CD4-positive, alpha-beta T cell treated with Interleukin-15 for 1 hour (primary cell): ENCODE data around the gene BRPF1.

ENCODE experiments used
- DNase-seq: peaks from one replicate; pipeline ENCODE4 v3.0.0-alpha.2; 2020

BRPF1 gene

DNA sequence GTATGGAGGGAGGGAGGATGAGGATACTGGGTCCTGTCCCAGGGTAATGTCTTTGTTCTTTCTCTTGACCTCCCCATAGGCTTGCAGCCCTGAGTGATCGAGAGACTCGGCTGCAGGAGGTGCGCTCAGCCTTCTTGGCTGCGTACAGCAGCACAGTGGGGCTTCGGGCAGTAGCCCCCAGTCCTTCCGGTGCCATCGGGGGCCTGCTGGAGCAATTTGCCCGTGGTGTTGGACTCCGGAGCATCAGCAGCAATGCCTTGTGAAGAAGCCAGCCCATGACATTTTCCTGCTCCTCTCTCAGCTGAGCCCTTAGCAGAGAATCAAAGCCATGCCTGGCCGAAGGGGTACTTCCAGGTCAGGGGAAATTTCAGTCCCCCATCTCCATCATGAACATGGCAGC is 29.8 kb upstream of the BRPF1 start:
- DNase-seq: no peak

DNA sequence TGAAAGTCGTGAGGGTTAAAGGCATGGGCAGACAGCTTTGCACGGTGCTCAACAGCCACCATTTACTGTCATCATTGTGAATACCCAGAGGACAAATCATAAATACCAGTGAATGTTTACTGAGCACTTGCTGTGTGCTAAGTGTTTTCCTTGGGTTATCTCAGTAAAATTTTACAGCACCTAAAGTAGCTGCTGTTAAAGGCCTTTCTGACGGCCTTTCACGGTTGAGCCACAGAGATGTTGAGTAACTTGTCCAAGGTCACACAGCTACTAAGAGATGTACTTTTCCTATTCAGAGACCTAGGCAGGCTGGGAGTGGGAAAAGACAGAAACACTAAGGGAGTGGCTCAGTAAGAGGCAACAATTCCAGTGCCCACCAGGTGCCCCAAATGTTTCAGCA is 28.3 kb upstream of the BRPF1 start:
- no peak for DNase-seq

- no peak for DNase-seq
Observed at GRCh38 chr3:9703736-9704346, 27.7 kb upstream of the BRPF1 start, which contains the start of gene CPNE9. CPNE9 (plus strand) TSS chr3:9703833; CDS start chr3:9703997, 164 bp downstream.

DNA sequence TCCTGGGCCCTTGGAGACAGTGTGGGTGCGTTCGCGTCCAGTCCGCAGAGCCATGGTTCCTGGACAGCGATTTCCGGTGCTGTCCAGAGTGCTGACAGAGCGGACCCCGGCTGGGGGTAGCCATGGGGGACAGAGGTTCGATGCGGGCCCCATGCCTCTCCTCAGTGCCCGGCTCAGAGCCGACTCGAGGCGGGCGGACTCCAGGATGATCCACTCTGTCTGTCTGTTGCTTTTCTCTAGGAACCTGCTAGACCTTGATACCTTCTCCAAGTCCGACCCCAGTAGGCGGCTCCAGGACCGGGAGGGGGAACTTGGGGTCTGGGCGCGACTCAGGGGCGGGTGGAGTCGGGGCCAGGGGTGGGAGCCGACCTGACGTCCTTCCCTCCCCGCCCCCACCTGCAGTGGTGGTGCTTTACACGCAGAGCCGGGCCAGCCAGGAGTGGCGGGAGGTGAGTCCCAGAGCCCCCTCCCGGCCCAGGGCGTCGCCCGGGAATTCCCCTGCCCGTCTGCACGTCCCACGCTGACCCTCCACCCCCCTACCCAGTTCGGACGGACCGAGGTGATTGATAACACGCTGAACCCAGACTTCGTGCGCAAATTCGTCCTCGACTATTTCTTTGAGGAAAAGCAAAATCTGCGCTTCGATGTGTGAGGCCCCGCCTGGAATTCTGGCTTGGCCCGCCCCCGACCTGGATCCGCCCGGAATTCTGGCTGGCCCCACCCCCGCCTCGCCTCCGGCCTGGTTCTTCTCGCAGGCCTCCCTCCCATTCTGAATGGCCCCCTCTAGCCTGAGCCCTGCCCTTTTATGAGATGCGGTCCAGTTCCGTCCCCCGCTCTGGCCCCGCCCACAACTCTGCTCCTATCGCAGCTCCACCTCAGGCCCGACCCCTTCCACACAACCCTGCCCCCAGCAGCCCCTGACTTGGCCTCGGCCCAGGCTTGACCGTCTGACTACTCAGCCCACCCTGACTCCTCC is 26.9 kb upstream of the BRPF1 start:
- no peak for DNase-seq

GRCh38 chr3:9710174-9710739 is 21.3 kb upstream of the BRPF1 start:
- DNase-seq: no peak

DNA sequence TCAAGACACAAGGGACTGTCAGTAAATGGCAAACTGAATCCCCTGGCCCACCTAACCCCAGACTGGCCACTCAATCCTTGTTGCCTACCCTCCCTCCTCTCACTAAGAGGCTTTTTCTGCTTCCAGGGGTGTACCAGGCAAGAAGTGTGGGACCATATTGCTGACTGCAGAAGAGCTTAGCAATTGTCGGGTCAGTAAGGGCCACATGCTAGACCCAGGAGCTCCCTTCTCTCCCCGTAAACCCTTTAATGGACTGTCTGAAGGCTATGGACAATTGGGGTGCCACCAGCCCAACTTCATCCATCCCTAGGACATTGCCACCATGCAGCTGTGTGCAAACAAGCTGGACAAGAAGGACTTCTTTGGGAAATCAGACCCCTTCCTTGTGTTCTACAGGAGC is 19.1 kb upstream of the BRPF1 start:
- DNase-seq: no peak

GRCh38 chr3:9713142-9713541 is 18.4 kb upstream of the BRPF1 start:
- DNase-seq: no peak

GRCh38 chr3:9715136-9715535 is 16.4 kb upstream of the BRPF1 start:
- DNase-seq: no peak

DNA sequence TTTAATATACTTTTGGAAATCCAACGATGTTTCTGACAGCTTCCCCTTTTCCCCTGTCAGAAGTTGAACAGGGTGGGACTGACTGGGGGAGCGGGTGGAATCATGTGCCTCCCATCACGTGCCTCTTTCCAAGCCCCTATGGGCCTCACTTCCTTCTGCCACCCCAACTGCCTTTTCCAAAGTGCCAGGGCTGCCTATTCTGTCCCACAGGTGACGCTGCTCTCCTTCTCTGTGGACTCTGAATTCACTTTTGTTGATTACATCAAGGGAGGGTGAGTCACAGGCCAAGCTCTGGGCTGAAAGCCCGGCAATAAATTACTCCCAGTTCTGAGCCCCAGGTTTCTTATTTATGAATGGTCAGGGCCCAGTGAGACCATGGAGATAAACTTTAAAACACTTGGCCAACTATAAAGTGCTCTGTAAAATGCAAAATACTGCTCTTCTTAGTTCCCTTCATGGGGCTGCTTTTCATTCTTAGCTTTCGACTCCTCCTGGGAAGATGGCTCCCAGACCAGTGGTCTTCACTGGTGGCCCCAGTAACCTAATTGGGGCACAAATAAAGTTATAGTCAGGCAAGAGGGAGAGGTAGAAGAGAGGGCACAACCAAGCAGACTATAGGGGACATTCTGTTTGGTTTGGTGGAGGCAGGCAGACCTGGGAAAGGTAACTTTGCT is 15.6 kb upstream of the BRPF1 start:
- DNase-seq: peak; percentile 69

DNA sequence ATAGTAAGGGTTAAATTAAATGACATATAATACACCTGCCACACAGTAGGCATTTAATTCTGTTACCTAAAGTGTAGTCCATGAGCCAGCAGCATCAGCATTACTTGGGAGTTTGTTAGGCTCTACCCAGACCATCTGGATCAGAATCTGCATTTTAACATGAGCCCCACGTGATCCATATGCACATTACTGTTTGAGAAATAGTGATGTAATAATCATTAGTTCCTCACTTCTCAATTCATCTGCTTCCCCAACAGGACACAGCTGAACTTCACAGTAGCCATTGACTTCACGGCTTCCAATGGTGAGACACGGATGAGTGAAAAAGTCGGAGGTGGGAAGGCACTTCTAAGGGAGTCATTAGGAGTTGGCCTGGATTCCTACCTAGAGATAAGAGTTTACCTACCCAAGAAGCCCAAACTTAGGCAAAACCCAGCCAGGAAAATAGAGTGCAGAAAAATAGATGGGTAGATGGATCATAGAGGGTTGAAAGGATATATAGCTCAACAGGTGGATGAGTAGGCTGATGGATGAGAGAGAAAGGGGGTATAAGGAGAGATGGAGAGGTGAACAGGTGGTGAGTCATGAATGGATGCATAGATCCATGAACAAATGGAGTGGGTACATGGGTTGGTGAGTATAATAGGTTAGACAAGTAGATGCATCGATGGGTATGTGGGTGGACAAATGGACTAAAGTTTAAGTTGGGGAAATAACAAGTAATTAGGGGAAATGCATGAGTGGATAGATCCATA is 14.6 kb upstream of the BRPF1 start:
- no peak for DNase-seq

DNA sequence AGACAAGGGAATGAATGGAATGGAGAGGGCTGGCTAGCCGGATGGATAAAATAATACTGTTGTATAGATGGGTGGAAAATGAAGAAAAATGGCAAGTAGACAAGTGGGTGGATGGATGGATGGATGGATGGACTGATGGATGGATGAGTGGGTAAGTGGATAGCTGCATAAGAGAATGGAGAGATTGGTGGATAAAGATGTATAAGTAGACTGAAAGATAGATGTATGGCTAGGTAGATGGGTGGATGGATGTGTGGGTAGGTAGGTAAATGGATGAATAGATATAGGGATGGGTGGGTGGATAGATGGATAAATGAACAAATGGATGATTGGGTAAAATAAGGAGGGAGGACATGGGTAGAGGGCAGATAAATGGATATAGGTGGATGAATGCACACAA is 14.0 kb upstream of the BRPF1 start:
- no peak for DNase-seq

DNA sequence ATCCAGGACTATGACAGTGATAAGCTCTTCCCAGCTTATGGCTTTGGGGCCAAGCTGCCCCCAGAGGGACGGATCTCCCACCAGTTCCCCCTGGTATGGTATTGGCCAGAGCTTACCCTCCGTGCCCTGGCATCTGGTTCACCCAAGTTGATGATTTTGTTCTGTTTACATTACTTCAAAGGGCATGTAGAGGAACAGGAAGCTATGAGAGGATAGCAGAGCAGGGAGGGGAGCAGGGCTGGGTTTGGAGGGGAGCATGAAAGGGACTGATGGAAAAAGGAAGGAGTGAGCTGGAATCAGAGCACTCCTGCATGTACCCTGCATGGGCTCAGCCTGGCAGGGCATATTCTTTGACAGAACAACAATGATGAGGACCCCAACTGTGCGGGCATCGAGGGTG is 13.4 kb upstream of the BRPF1 start:
- no peak for DNase-seq

- no peak for DNase-seq
Observed at GRCh38 chr3:9721015-9721699, 10.4 kb upstream of the BRPF1 start.

DNA sequence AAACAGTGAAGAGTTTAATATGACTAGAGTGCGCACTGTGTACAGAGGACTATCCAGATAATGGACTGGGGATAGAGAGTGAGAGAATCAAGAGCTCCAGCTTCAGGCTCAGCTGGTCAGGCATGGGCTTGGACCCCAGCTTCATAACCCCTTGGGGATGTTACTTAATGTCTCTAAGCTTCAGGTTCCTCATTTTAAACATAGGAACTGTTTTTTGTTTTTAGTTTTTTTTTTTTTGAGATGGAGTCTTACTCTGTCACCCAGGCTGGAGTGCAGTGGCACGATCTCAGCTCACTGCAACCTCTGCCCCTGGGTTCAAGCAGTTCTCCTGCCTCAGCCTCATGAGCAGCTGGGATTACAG is 9.9 kb upstream of the BRPF1 start:
- DNase-seq: no peak

DNA sequence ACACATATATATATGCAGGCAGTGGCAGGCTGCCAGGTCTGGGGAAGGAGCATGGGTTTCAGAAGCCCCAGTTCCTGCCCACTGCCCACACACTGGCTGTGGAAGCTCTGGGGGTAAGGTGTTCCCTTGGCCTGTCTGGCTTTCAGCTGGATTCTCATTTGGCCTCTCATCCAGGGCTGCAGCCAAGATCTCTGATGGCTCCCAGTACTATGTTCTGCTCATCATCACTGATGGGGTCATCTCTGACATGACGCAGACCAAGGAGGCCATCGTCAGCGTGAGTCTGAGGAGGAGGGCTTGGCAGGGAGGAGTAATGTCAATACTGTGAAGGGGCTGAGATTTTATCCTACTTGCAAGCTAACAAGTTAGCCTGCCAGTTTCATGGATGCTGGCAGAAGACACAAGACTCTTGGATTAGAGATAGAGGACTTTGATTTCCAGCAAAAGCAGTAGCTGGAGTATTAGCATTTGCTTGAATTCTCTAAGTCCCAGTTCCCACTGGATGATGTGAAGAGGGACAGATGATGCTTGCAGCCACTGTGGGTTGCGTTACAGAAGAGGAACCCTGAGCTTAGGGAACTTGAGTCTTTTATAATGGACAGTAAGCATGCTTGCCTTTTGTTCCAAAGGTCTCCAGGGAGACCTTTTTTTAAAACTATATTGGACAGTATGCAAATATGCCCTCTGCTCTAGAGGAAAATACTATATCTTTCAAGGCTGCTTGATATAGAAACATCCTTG is 5.6 kb upstream of the BRPF1 start:
- no peak for DNase-seq

DNA sequence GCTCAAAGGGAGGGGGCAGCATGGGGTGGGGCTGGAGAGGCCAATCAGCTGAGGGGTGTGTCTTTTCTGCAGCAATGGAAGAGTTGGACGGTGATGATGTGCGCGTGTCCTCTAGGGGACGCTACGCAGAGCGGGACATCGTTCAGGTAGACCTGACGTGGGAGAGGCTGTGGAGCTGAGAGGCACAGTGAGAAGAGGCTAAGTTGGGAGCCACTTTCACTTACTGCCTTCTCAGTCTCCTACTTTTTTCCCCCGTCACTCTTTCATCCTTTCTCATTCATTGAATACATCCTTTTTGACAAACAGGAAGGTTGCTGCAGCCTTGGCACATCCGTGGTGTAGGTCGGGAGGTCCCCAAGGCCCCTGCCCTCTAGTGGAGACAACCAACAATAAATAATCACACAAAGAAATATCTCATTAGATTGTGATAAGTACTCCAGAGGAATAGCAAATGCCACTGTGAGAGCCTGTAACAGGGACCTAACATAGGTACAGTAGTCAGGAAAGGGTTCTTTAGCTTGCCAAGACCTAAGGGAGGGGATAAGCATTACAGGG is 4.4 kb upstream of the BRPF1 start:
- DNase-seq: peak; percentile 61

GRCh38 chr3:9727743-9728142 is 3.8 kb upstream of the BRPF1 start:
- DNase-seq: no peak

- no peak for DNase-seq
Observed at GRCh38 chr3:9729419-9729818, 2.1 kb upstream of the BRPF1 start.

- DNase-seq: no peak
Observed at GRCh38 chr3:9730657-9731205, 804 bp upstream of the BRPF1 start.

GRCh38 chr3:9732080-9732739 is 675 bp downstream of the BRPF1 start:
- DNase-seq: peak; percentile 41
